NCI-H1930 (cell line): Measurements from ENCODE around the gene MFSD12.

ENCODE experiments used
- DNase-seq, 2 experiments: peaks; one replicate each; lab custom pipeline; 2025; lab: John Stamatoyannopoulos, UW

Gene MFSD12

DNA sequence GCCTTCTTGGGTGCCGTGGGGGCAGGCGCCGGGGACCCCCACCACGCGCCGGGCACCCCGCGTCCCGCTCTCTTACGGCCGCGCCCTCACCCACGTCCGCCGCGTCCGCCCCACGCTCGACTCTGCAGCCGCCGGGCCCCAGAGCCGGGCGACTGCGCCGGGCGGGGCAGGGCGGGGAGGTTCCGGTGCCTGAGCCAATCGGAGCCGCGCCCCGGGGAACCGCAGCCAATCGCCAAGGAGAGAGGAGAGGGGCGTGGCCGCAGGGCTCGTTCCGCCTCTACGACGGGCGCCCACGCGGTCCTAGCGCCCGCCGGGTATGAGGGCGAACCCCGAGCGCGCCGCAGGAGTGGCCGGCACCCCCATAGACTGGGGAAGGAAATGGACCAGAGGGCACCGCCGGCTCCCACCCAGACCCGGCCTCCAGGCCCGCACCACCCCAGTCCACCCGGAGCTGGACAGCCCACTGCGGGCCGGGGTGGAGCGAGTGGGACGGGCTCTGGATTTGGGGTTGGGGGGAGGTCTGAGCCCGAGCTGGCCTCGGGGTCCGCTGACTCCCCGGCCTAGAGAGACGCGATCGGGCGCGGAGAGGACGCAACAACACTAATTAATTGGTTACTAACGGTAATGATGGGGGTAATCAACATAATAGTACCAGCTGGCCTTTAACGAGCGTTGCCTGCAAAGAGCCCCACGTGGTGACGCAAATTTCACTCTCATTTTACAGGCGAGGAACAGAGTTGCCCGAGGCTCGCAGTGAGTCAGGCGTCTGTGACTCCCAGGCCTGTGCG lies at the start of gene MFSD12:
Gene MFSD12 (minus strand): TSS at position 126 of the 788 bp plus-strand sequence. CDS start 183 bp downstream, outside the sequence.
- peak; percentile 77 to 88 for DNase-seq

DNA sequence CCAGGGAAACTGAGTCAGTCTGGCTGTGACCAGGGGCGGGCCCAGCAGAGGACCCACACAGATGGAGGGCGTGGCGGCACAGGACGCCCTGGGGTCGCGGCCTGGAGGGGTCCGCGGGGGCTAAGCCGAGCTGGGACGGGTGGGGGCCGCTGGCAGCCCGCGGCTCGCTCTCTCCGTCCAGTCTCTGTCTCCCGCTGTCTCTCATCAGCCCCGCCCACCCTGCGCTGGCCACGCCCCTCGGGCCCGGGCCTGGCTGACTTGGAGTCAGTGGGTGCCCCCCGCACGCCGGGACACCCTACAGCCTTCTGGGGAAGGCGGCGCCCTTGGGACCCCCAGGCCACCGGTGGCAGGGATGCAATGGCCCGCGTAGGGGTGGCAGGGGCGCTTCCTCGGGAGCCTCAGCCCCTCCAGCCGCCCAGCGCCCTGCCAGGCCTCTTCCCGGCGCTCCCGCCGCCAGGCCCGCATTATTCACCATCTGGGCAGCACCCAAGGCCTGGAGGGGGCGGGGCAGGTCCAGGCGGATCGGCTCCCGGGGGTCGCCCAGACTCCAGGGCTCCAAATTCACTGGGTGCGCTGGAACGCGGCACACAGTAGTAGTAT lies 49.4 kb upstream of the MFSD12 start, which contains the start of gene TBXA2R:
Gene TBXA2R (minus strand): TSS at position 186 of the 600 bp plus-strand sequence. CDS start 6,241 bp downstream, outside the sequence.
- no peak for DNase-seq

DNA sequence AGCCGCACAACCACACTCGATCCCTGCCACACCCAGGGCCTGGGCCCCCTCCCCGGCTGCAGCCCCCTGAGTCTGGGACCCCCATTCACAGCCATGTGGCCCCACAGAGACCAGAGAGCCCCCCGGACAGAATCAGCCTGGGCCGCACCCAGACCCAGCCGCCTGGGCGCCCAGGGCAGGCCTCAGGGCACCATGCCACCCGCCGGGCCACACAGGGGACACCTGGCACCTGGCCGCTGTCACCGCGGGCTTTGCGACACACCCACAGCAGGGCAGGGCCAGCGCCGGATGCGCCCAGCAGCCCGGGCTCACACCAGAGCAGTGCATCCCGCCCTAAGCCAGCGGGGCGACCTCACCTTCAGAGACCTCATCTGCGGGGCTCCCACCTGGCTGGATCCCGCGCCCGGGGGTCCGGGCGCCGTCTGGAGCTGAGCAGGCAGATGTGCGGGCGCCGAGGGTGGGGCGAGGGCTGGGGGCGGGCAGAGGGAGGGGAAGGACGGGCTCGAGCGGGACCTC lies 48.8 kb upstream of the MFSD12 start:
- DNase-seq: no peak

DNA sequence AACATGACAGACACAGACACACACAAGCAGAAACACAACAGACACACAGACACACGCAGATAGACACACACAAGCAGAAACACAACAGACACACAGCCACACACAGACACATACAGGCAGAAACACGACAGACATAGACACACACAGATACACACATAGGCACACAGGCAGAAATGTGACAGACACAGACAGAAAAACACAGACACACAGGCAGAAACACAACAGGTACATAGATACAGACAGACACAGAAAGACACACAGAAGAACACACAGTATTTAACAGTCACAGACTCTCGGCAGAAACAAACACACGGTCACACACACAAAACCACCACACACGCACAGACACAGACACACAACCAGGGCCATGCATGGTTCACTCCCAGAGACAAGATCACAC lies 48.4 kb upstream of the MFSD12 start:
- no peak for DNase-seq

DNA sequence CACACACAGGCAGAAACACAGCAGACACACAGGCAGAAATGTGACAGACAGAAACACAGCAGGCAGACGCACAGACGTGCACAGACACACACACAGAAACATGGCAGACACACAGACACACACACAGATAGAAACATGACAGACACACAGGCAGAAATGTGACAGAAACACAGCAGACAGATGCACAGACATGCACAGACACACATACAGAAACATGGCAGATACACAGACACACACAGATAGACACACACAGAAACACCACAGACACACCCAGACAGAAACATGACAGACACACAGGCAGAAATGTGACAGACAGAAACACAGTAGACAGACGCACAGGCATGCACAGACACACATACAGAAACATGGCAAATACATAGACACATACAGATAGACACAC lies 48.0 kb upstream of the MFSD12 start:
- no peak for DNase-seq

DNA sequence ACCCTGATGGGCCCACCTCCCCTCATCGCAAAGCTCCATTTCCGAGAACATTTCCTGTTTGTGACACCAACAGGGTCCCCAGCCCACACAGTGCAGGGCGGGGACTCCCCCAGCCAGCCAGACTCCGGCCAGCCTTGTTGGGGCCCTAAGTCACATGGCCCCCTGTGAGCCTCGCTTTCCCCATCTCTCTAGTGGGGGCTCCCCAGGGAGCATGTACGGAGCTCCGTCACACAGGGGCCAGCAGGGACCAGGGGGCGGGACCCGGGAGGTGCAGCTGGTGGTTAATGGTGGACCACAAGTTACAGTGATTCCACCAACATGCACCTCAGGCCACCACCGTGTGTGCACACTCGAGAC lies 47.6 kb upstream of the MFSD12 start:
- DNase-seq: no peak

DNA sequence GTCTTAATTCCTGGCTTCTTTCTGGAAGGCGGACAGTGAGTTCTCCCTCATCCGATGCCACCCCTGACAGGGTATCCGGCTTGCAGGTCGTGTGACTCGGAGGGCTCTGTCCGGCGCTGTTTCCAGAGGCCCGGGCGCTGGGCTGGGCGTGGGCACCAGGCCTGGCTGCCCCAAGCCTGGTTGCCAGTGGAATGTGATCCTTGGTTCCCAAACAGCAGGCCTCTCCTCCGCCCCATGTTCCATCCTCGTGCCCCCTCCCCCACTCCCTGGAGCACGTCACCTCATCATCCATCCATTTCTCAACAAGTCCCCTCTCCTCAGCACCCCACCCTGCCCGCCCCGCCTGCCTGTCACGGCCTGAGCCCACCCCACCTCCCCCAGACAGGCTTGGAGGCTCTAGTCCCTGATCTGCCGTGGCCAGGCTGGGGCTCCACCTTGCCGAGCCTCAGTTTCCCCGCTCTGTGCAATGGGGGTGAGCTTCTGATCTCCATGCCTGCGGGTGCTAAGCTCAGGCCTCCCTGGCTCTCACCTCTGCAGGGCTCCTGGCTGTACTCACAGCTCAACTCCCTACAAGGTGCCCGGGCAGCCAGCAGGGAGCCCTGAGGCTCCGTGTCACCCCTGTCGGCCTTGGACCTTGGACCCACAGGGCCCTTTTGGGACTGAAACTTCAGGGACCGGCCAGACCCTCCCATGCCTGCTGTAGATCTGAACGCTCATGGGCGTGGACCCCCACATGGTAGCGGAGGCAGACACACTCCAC lies 47.0 kb upstream of the MFSD12 start:
- no peak for DNase-seq

DNA sequence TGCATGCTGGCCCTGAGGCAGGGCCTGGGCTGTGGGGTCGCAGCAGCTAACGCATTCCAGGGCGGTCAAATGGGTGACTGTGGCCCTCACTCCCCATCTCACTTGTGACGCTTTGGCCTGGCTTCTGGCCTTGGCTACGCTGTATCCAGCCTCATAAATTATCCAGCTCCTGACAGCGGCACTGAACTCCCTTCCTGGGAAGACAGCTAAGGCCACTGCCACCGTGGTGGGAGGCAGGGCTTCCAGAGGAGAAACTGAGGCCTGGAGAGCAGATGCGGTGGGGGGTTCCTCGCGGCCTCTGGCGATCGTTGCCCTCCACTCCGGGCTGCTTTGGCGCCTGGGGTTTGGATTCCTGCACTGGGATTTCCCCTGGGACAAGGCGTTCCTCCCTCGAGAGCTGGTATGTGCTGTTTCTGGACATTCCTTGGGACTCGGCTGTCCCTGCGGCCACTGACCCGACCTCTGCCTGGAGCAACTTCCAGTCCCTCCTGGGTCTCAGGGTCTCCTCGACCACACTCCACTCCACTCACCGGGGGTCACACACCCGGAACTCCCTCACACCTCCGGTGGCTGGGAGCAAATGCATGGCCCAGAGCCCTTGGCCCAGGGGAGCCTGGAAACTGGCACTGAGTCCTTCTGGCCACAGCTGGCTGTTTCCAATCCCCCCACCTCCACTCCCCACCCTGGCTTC lies 45.9 kb upstream of the MFSD12 start:
- no peak for DNase-seq

DNA sequence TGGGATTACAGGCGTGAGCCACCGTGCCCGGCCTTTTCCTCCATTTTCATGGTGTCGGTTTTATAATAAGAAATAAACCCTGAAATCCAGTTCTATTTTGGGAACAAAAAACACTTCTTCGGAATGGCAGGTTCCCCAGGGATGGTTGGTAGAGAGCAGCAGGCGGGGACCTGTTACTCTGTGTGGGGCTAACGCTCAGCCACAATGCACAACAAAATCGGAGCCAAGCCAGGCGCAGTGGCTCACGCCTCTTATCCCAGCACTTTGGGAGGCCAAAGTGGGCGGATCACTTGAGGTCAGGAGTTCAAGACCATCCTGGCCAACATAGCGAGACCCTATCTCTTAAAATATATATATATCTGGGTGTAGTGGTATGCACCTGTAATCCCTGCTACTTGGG lies 43.6 kb upstream of the MFSD12 start:
- no peak for DNase-seq

DNA sequence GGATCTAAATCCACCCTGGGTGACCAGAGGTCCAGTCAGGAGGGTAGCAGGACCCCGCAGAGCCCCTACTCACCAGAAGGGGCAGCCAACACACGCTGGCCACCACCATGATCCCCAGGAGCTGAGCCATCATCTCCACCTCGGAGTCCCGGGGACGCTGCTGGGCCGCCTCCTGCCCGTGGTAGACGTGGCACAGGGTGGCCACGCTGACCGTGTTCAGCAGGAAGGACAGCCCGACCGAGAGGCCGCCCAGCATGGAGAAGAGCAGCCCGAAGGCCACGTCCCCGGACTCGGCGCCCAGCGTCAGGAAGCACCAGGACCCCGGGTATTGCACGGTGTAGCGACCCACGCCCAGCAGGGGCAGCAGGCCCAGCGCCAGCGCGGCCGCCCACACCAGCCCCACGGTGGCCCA lies 42.4 kb upstream of the MFSD12 start:
- DNase-seq: no peak

DNA sequence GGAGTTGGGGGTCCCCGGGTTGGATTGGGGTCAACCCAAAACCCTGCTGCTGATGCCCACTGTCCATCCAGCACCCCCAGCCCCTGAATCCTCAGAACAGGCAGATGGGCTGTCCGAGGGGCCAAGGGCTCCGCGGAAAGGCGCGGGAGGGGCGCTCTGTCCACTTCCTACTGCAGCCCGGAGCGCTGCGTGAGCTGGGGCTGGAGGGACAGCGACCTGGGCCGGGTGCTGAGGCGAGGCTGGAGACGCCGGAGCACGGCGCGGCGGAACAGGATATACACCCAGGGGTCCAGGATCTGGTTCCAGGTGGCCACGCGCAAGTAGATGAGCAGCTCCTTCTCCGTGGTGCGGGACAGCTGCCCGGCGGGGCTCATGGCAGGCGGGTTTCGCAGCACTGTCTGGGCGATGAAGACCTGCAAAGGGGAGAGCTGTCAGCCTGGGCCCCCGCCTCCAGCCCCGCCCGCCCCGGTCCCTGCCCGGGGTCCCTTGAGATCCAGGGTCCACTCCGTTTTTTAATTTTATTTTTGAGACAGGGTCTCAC lies 38.2 kb upstream of the MFSD12 start:
- no peak for DNase-seq

DNA sequence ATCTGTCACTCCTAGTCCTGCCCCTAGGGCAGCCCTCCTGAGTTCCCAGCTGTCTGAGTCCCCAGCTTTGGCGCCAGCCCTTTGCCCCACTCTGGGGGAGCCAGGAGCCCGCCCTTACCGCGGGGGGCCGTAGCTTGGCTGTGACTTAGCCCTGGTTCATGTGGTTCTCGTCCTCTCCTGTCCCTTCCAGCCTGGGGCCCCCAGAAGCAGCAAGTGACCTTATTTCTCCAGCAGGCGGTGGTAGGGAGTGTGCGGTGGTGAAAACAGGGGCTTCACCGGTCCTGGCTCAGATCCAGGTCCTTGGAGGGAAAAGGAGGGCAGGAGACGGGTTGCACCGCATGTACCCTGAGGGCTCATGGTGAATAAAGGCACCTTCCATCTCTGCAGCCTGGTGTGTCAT lies 35.8 kb upstream of the MFSD12 start:
- no peak for DNase-seq

DNA sequence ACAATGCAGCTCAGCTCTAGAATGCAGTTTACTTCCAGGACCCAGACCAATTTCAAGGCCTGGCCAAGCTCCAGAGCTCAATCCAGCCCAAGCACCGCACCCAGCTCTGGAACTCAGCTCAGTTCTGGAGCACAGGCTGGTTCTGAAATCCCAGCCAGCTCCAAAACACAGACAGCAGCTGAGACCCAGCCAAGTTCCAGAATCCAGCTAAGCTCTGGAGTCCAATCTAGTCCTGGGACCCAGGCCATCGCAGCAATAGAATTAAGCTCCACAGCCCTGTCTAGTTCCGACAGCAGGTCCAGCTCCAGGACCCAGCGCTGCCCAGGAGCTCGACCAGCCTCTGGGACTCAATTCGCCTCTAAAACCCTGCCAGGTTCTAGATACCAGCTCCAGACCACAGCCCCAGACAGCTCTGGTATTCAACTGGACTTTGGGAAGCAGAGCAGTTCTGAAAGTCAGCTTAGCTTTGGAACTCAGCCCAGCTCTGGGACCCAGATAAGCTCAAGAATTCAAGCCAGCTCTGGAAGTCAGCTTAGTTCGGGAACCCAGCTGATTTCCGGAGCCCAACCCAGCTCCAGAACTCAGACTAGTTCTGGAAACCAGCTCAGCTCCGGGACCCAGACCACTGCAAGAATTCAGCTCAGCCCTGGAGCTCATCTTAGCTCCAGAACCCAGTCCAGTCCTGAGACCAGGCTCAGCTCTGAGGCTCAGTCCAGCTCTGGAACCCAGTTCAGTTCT lies 34.7 kb upstream of the MFSD12 start:
- DNase-seq: no peak

DNA sequence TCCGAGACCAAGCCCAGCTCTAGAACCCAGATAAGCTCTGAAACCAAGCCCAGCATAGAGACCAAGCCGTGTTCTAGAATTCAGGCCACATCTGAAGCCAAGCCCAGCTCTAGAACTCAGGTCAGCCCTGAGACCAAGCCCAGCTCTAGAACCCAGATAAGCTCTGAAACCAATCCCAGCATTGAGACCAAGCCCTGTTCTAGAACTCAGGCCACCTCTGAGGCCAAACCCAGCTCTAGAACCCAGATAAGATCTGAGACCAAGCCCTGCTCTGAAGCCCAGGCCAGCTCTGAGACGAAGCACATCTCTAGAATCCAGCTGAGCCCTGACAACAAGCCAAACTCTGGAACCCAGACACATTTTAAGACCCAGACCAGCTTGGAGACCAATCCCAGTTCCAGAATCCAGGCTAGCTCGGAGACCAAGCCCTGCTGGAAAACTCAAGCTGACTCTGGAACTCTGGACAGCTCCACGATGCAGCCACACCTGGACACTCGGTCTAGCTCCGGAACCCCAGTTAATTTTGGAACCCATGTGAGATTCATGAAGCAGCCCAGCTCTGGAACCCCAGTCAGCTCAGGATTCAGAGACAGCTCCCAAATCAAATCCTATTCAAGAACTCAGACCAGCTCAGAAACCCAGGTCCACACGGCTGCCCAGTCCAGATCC lies 33.7 kb upstream of the MFSD12 start:
- no peak for DNase-seq

DNA sequence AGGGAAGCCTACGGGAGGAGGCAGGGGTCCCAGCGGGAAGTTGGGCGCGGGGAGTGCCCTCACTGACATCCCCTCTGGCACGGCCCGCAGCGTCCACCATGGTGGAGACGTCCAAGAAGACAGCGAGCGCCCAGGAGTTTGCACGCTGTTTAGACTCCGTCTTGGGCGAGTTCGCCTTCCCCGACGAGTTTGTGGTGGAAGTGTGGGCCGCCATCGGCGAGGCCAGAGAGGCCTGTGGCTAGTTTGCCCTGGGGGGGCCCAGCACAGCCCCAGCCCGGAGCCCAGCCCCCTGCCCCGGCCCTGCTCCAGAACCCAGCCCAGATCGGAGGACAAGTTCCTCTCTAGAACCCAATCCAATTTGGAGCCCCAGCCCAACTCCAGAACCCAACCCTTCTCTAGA lies 32.6 kb upstream of the MFSD12 start:
- no peak for DNase-seq

DNA sequence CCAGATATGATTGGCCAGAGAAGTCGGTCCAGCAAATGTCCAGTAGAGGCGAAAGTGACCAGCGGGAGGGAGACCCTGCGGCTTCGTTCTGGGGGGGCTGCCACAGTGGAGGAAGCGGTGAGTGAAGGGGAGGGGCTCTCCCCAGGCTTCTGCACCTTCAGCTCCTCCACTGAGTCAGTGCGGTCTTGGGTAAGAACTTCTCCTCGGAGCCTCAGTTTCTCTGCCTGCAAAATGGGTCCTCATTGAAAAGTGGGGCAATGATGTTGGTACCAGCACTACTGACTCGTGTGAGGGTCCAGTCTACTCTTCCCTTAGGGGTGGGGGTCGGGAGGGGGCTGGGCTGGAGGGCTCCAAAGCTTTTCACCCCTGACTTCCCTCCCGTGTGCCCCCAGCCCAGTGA lies 32.1 kb upstream of the MFSD12 start:
- DNase-seq: no peak

DNA sequence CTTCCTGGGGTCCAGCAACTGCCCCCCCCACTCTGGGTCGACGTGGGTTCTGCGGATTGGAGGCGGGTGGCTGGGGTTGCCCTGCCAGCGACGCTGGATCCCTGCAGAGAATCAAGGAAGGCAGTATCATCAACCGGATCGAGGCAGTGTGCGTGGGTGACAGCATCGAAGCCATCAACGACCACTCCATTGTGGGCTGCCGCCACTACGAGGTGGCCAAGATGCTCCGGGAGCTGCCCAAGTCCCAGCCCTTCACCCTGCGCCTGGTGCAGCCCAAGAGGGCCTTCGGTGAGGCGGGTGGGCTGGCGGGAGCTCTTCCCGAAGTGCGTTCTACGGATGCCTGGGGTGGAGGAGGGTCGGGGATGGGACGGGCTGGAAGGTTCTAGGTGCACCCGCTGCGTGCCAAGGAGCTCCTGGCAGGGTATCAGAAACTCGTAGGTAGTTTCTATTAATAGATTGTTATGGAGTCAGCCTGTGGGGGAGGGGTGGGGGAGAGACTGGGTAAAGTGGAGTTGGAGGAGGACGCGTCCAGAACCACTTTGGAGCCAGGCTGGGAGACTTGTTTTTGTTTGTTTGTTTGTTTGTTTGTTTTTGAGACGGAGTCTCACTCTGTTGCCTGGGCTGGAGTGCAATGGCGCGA lies 29.4 kb upstream of the MFSD12 start:
- DNase-seq: no peak

DNA sequence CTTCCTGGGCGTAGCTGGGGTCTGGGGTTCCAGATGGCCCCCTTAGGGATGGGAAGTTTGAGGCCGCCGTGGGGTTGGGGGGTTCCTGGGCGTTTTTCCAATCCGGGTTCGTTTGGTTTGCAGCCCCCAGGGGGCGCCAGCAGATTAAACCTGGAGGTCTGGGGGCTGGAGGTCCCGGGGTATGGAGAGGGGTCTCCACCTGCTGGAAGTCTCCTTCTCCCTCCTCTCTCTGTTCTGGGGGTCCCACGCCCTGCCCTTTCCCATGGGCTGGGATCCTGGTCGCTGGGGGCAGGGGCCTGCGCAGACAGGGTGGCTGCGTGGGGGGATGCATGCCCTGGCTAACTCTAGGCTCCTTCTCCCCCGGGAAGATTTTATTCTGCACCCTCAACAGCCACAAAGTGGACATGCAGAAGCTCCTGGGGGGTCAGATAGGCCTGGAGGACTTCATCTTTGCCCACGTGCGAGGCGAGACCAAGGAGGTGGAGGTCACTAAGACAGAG lies 28.8 kb upstream of the MFSD12 start:
- peak in 1 of 2 experiments; percentile 10 for DNase-seq

DNA sequence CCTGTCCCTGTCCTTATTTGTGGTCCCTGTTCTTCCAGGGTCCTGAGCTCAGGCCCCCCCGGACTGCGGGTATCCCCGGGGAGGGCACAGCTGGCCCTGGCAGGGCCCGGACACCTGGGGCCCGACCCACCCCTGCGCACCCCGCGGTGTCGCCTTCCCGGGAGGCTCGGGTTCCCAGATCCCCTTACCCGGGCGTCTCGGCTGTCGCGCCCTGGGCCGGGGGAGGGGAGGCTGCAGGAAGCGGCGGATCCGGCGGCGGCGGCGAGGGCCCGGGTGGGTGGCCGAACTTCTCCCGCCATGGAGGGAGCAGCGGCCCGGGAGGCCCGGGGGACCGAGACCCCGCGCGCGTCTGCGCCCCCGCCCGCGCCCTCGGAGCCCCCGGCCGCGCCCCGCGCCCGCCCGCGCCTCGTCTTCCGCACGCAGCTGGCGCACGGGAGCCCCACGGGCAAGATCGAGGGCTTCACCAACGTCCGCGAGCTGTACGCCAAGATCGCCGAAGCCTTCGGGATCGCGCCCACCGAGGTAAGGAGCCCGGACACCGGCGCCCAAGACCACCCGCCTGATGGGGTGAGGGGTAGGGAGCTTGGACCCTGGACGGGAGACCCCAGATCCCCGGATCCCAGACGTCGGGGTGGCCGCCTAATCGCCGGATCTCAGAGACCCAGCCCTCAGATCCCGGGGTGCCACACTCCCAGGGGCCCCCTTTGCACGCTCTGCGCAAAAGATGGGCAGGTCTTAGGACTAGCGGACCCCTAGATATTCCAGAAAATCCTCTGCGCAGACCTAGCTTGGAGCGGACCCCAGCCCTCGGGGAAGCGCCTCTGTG lies 28.1 kb upstream of the MFSD12 start, which contains the start of gene GIPC3:
Gene GIPC3 (plus strand): TSS at position 178 of the 826 bp plus-strand sequence. CDS start 120 bp downstream, at position 298.
- DNase-seq: no peak
